NCI-H748 (cell line): Measurements from ENCODE around the gene POLR2H.

Experiments
- DNase-seq: peaks from one replicate; lab custom pipeline; 2025; ENCODE audit not compliant: unreplicated experiment; lab: John Stamatoyannopoulos, UW

The POLR2H gene

GRCh38 chr3:184352149-184352785 lies 9.2 kb upstream of the POLR2H start:
- no peak for DNase-seq

- DNase-seq, result no peak
Measured at GRCh38 chr3:184352897-184353545, 8.5 kb upstream of the POLR2H start.

GRCh38 chr3:184353546-184353941 lies 8.0 kb upstream of the POLR2H start:
- DNase-seq, result no peak

GRCh38 chr3:184354121-184354728 lies 7.3 kb upstream of the POLR2H start:
- DNase-seq, result peak; percentile 4

- DNase-seq, result no peak
Measured at GRCh38 chr3:184354754-184355153, 6.8 kb upstream of the POLR2H start.

DNA sequence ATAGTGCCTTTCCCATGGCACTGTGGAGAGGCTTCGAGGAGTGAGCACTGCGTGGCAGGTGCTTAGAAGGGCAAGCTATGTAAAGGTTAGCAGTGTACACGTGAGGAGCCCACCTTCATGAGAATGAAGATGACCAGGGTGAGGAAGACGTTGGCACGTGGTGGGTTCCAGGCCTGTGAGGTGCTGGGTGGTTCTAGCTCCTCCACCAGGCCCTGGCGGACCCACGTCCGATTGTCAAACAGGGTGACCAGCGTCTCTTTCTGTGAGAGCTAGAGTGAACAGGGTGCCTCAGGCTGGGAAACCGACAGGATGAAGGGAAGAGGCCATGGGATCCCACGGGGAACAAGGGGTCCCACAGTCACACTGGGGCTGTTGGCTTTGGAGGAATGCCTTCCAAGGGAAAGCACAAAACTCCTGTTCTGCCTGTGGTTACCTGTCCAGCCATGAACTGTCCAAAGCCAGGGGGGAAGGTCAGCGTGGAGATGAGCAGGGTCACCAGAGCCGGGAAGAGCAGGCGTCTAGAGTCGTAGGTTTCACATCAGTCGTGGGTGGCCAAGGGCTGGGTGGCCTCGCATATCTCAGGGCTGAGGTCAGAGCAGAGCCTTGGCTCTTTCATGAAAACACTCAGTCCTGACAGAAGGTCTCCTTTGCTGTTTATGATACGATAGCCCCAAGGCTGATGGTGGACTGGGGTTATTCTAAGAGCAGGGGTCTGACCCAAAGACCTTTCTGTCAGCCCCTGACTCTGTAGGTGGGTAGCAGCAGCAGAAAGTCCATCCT lies 6.1 kb upstream of the POLR2H start:
- no peak for DNase-seq

DNA sequence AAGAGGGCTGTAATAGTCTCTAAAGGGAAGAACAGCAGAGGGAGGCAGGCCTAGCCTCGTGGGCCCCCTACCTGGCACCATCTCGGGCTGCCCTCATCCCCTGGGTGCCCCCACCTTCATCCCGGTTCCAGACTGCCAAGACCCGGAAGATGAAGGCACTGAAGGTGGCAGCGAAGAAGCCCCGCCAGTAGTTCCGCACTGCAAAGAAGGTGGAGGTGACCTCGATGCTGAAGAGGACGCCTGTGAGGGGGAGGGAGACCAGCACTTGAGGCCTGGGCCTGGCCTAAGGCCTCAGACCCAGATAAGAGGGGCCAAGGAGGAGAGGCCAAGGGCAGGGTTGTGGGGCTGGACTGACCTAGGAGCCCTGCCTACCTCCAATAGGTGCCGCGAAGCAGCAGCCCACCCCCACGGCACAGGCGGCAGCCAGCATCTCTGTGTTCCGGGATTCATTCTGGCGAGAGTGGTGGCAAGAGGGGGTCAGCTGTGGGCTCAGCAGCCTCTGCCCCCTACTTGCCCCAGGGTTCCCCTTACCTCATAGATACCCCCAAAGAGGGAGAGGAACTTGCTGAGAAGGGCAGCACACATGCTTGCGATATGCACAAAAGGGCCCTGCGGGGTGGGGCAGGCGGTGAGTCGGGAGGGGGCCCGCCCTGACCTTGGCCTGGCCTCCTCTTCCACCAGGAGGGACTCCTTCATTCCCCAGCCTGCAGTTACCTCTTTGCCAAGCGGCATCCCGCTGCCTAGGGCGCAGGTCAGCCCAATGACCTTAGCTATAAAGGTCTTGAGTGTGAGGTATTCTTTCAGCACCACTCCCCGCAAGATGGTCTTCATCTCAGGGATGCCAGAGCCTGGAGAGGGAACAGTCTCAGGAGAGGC lies 4.0 kb upstream of the POLR2H start:
- DNase-seq, result no peak

DNA sequence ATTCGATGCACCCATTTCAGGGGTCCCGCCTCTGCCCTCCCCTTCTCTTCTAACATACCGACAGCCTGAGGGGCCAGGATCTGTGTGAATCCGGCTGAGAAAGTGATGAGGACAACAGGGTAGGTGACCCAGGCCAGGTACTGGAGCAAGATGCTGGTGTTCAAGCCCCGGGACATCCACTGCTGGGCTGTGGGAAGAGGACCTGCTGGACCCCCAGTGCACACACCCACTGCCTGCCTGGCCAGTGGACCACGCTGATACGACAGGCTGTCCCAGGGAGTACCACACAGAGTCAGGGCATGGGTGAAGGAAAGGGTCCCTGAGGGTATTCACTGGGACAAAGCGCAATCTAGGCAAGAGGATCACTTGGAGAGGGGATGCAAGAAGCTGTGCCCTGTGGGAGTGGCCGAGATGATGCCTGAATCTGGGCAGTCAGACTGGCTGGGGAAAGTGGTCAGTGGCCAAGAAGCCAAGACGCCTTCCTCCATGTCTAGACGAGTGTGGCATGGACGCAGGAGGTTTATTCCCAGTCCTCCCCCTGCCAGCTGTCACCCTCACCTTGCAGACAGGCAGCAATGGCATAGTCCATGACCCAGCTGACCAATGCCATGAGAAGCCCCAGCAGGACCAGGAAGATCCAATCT lies 3.3 kb upstream of the POLR2H start:
- DNase-seq, result no peak

DNA sequence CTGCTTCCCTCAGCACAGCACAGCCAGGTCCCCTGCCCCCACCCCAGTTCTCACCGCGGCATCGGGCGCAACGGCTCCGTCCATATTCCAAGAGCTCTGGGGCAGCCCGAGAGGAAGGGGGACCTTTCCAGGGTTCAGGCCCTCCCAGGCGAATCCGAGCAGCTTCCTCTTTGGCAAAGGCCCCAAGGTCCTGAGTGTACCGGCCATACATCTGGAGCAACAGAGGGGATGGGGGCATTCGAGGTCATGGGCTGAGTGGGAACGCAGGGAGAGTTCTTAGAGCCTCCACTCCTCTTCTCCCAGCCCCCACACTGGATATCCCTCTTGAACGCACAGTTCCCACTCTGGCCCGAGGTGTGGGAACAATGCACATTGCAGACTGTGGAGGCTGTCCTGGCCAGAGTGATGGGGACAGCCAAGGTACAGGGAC lies 2.6 kb upstream of the POLR2H start:
- DNase-seq, result no peak

GRCh38 chr3:184359610-184360009 lies 1.9 kb upstream of the POLR2H start:
- DNase-seq, result no peak

DNA sequence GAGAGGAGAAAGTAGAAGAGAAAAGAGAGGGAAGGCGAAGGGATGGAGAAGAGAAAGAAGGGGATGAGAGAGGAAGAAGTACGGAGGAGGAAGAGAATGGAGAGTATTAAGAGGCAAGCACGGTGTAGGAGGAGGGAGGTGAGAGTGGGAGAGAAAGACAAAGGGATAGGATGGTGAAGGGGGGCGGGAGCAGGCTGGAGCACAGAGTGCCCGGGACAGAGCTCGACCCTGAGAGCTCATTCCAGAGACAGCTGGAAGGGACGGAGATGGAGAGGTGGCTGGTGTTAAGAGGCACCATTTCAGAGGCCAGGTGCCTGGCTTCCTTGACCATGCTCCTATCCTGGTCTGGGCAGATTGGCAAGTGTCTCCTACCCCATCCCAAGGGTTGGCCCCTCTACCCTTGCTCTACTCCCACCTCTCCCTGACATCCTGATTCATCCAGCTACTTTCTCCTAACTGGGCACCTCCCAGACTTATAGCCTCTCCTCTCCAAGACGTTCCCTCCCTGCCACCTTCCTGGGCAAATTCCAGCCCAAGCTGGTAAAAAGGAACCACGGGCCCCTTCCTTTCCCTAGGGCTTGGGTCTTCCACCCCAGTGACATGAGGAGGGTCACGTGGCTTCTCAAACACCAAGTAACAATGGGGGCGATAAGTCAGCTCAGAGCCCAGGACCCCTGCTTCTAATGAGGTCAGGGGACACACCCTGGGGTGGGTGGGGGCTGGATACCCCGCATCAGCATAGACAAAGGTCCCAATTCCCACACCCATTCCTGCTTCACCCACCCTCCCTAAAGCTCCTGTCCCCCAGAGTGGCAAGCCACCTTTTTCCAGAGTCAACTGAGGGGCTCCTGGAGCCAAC lies 1.2 kb upstream of the POLR2H start:
- DNase-seq, result no peak

DNA sequence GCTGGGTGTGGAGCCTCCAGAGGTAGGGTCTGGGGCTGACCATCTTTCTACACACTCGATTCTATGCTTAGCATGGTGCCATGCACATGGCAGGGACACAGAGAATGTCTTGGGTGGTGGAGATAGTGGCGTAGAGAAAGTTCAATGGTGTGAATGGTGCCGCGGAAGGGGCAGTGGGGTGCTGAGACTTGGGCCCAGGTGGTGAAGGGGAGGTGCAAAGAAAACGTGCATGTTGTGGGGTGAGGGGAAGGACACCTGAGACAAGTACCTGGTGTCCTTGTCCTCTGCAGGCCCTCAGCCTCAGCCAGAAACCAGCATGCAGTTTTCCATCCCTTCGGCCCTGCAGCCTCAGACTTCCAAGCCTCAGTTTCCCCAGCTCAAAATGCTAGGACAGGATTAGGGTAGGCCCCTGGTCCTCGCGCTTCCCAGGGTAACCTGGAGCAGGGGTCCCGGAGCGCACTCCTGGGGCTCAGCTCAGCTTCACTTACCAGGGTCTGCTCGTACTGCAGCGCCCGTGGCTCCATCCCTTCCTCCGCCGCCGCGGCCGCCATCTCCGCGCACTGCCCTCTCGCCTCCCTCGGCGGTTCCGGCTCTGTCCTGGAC lies 480 bp upstream of the POLR2H start:
- no peak for DNase-seq

GRCh38 chr3:184361932-184362667 lies 590 bp downstream of the POLR2H start:
- peak; percentile 74 for DNase-seq

GRCh38 chr3:184362668-184363546 lies 1.4 kb downstream of the POLR2H start:
- DNase-seq, result peak; percentile 97

DNA sequence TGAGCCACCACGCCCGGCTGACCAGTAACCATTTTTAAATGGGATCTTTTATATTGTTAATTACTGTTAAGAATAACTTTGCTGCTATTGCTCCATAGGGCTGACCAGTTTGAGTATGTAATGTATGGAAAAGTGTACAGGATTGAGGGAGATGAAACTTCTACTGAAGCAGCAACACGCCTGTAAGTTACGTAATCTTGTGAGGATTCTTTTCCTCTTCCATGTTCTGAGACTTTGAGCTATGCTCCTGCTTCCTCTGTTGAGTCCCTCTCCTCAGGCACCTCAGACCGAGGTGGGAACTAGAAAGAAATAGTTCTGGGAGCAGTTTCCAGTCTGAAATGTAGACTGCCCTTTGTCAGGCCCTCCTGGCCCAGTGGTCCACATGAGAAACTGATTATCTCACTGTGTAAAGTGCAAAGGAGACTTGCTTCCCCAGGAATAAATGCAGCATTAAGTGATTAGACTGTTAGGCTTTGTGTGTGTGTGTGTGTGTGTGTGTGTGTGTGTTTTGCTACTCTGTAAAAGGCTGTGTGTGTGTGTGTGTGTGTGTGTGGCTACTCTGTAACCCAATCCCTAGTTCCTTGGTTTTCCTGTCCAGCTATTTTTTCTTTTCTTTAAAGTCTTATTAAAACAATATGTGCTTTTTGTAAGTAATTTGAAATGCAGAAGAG lies 5.2 kb downstream of the POLR2H start:
- DNase-seq, result no peak

- no peak for DNase-seq
Measured at GRCh38 chr3:184368116-184368515, 6.6 kb downstream of the POLR2H start.
